CD8-positive, alpha-beta memory T cell (primary cell): ENCODE data around the gene SETD7. TPM values are rescaled to one million over a fixed set of nuclear protein-coding genes. Genes with fewer than 3 reads are reported as not detected.

Experiments used
- CTCF ChIA-PET: fragments of 350-600 bp; sonication (Branson Sonifier 250); formaldehyde crosslinking; loops from one replicate; lab custom pipeline; 2021; ENCODE audit warnings: antibody characterized with exemption; lab: Charles Lee
- POLR2A ChIA-PET: fragments of 350-600 bp; sonication (Branson Sonifier 250); formaldehyde crosslinking; loops from one replicate; lab custom pipeline; 2021; ENCODE audit warnings: antibody characterized with exemption; lab: Charles Lee
- DNase-seq, 5 donors: peaks; one replicate each; pipeline versions ENCODE4 v3.0.0 to v3.0.0-alpha.2; 2020 to 2022; ENCODE audit warnings: mixed read lengths in 1 of 5
- H3K27ac ChIP-seq: one replicate; pipeline ENCODE4 v1.7.0; 2013; ENCODE audit warnings: low read depth, mild to moderate bottlenecking, low read length, moderate library complexity
- H3K27me3 ChIP-seq: 2 replicates; pipeline ENCODE4 v1.7.0; 2013; ENCODE audit warnings: low read length, mild to moderate bottlenecking; ENCODE audit not compliant: insufficient read depth, poor library complexity, severe bottlenecking
- H3K36me3 ChIP-seq: 2 replicates; pipeline ENCODE4 v1.7.0; 2013; ENCODE audit warnings: mild to moderate bottlenecking, low read length, moderate library complexity; ENCODE audit not compliant: insufficient read depth
- H3K4me1 ChIP-seq: 2 replicates; pipeline ENCODE4 v1.7.0; 2013; ENCODE audit warnings: mild to moderate bottlenecking, low read length, moderate library complexity; ENCODE audit not compliant: insufficient read depth
- H3K4me3 ChIP-seq: 2 replicates; pipeline ENCODE4 v1.7.0; 2013; ENCODE audit warnings: mild to moderate bottlenecking, low read length
- H3K9me3 ChIP-seq: 2 replicates; pipeline ENCODE4 v1.7.0; 2013; ENCODE audit warnings: mild to moderate bottlenecking, low read length
- H3K27ac Mint-ChIP-seq, 8 donors: one replicate each; pipeline ENCODE4 v1.8.0; 2020 to 2021; ENCODE audit warnings: mixed read lengths in 8 of 8, mild to moderate bottlenecking in 6 of 8, inconsistent platforms in 3 of 8, moderate library complexity in 3 of 8
- H3K27me3 Mint-ChIP-seq, 2 donors: one replicate each; pipeline ENCODE4 v1.8.0; 2020 to 2021; ENCODE audit warnings: mixed read lengths in 2 of 2, mild to moderate bottlenecking in 1 of 2, moderate library complexity in 1 of 2
- H3K36me3 Mint-ChIP-seq, 3 donors: one replicate each; pipeline ENCODE4 v1.8.0; 2020 to 2021; ENCODE audit warnings: mixed read lengths in 3 of 3, inconsistent platforms in 1 of 3, mild to moderate bottlenecking in 1 of 3
- H3K4me1 Mint-ChIP-seq, 3 donors: one replicate each; pipeline ENCODE4 v1.8.0; 2020 to 2021; ENCODE audit warnings: mixed read lengths in 3 of 3, inconsistent platforms in 1 of 3, mild to moderate bottlenecking in 1 of 3
- H3K4me3 Mint-ChIP-seq, 7 donors: one replicate each; pipeline ENCODE4 v1.8.0; 2020 to 2021; ENCODE audit warnings: mixed read lengths in 7 of 7, mild to moderate bottlenecking in 6 of 7, moderate library complexity in 4 of 7, inconsistent platforms in 2 of 7
- H3K9me3 Mint-ChIP-seq, 5 donors: one replicate each; pipeline ENCODE4 v1.8.0; 2020 to 2022; ENCODE audit warnings: mixed read lengths in 5 of 5, mild to moderate bottlenecking in 3 of 5, moderate library complexity in 2 of 5, inconsistent platforms in 1 of 5
- polyA plus RNA-seq: library from polyadenylated mRNA; unstranded; fragments of 300-500 nt; fragmentation: Illumina TruSeq; gene quantifications from one replicate; pipeline ENCODE4 v1.2.3, GENCODE V29; 2021
- total RNA-seq, 2 experiments: library from RNA; stranded (reverse); gene quantifications; one replicate each; pipeline ENCODE4 v1.2.3, GENCODE V29; 2021

SETD7 gene
- total and polyA plus RNA-seq, 3 experiments from 2014 or later, result 2.0 to 17.0 (median 15.2) TPM

DNA sequence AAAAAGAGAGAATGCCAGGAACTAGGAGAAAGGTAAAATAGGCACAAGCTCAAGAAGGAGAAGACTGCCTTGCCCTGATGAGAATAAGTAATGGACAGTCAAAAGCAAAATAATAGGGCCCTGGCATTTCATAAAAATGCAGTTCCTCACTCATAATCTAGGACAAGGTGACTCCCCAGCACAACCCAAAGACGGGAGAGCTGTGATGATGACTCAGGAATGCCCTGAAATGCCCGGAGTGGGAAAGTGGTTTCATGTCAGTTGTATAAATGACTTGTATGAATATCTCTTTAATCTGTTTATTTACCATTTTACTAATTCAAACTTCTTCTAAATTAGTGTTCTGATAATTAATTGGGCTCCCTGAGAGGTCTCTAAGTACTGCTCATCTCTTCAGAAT is 28.8 kb upstream of the SETD7 start:
- Histone ChIP-seq H3K9me3 (no peaks in the 10 kb centered on the region), H3K36me3 (no peaks in the 10 kb centered on the region), H3K4me1 (no peaks in the 10 kb centered on the region), H3K27me3 (peaks cover 5% of the 10 kb centered on the region), H3K4me3 (no peak overlapping the region), H3K27ac (no peak overlapping the region)
- Mint-ChIP-seq H3K4me1 (no peaks in the 10 kb centered on the region), H3K27ac (no peak overlapping the region), H3K27me3 (peaks cover 14 to 31% of the 10 kb centered on the region in 2 donors), H3K36me3 (peaks cover 0 to 3% (median 0%) of the 10 kb centered on the region in 3 donors), H3K9me3 (no peaks in the 10 kb centered on the region), H3K4me3 (no peak overlapping the region)
- no peak for DNase-seq
- CTCF ChIA-PET, result interaction anchor here (1.3 kb wide), 1 partner anchor 28 kb away, joined by 3 read pairs; no protein-coding TSS in a partner anchor
- POLR2A ChIA-PET, result no interaction called here

GRCh38 chr4:139584013-139584412 is 28.0 kb upstream of the SETD7 start:
- Mint-ChIP-seq H3K36me3 (peaks cover 0 to 3% (median 0%) of the 10 kb centered on the region in 3 donors), H3K4me1 (no peaks in the 10 kb centered on the region), H3K4me3 (no peak overlapping the region), H3K9me3 (no peaks in the 10 kb centered on the region), H3K27me3 (peaks cover 14 to 33% of the 10 kb centered on the region in 2 donors), H3K27ac (no peak overlapping the region)
- H3K4me3 ChIP-seq, result no peak overlapping the region
- H3K9me3 ChIP-seq, result no peaks in the 10 kb centered on the region
- ChIA-PET POLR2A (no interaction called here), CTCF (interaction anchor here (1.2 to 1.3 kb wide), 2 partner anchors 9 to 28 kb away, joined by 3 read pairs; no protein-coding TSS in a partner anchor)
- H3K36me3 ChIP-seq, result no peaks in the 10 kb centered on the region
- no peaks in the 10 kb centered on the region for H3K4me1 ChIP-seq
- no peak overlapping the region for H3K27ac ChIP-seq
- peaks cover 5% of the 10 kb centered on the region for H3K27me3 ChIP-seq
- DNase-seq, result no peak

- Histone ChIP-seq H3K27me3 (peaks cover 5% of the 10 kb centered on the region), H3K4me1 (no peaks in the 10 kb centered on the region), H3K27ac (no peak overlapping the region), H3K36me3 (no peaks in the 10 kb centered on the region), H3K9me3 (no peaks in the 10 kb centered on the region), H3K4me3 (no peak overlapping the region)
- Mint-ChIP-seq H3K27me3 (peaks cover 14 to 33% of the 10 kb centered on the region in 2 donors), H3K4me1 (no peaks in the 10 kb centered on the region), H3K36me3 (peaks cover 0 to 3% (median 0%) of the 10 kb centered on the region in 3 donors), H3K4me3 (no peak overlapping the region), H3K9me3 (no peaks in the 10 kb centered on the region), H3K27ac (no peak overlapping the region)
- ChIA-PET CTCF (no interaction called here), POLR2A (no interaction called here)
- DNase-seq, result no peak
These were observed 26.0 kb upstream of the SETD7 start for GRCh38 chr4:139582044-139582443.

- peaks cover 5% of the 10 kb centered on the region for H3K27me3 ChIP-seq
- no peaks in the 10 kb centered on the region for H3K9me3 ChIP-seq
- no peaks in the 10 kb centered on the region for H3K4me1 Mint-ChIP-seq
- ChIA-PET CTCF (interaction anchor here (1.4 kb wide), 1 partner anchor 22 kb away, joined by 3 read pairs; no protein-coding TSS in a partner anchor), POLR2A (no interaction called here)
- H3K27ac Mint-ChIP-seq, result peak overlapping the region in 1 of 8 donors; percentile 78
- H3K9me3 Mint-ChIP-seq, result no peaks in the 10 kb centered on the region
- H3K4me3 Mint-ChIP-seq, result no peak overlapping the region
- DNase-seq, result no peak
- H3K36me3 Mint-ChIP-seq, result peaks cover 0 to 3% (median 0%) of the 10 kb centered on the region in 3 donors
- no peaks in the 10 kb centered on the region for H3K36me3 ChIP-seq
- peaks cover 14 to 33% of the 10 kb centered on the region in 2 donors for H3K27me3 Mint-ChIP-seq
- H3K4me1 ChIP-seq, result no peaks in the 10 kb centered on the region
- H3K27ac ChIP-seq, result no peak overlapping the region
- no peak overlapping the region for H3K4me3 ChIP-seq
These were observed 25.1 kb upstream of the SETD7 start for GRCh38 chr4:139581096-139581495.

DNA sequence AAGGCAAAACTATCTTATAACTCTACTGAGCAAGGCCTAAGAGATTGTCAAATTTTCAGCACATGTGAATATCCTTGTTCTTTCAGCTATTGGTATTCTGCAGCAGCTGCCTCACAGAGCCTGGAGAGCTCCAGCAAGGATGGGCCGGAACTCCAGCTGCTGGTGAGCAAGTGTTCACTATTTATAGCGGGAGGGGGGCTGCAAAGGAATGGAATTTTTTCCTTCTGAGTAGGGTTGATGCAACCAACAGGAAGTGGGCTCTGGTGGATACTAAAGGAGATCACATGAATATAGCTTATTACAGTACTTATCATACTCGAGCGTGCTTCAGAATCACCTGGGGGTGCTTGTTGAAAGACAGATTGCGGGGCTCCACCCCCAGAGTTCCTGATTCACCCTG is 20.2 kb upstream of the SETD7 start:
- H3K27ac ChIP-seq, result no peak overlapping the region
- Mint-ChIP-seq H3K4me3 (no peak overlapping the region), H3K36me3 (peaks cover 0 to 3% (median 0%) of the 10 kb centered on the region in 3 donors), H3K9me3 (no peaks in the 10 kb centered on the region), H3K27ac (no peak overlapping the region), H3K4me1 (no peaks in the 10 kb centered on the region), H3K27me3 (peaks cover 6 to 14% of the 10 kb centered on the region in 2 donors)
- H3K36me3 ChIP-seq, result no peaks in the 10 kb centered on the region
- no peak overlapping the region for H3K4me3 ChIP-seq
- H3K27me3 ChIP-seq, result peaks cover 5% of the 10 kb centered on the region
- no peaks in the 10 kb centered on the region for H3K9me3 ChIP-seq
- no peaks in the 10 kb centered on the region for H3K4me1 ChIP-seq
- ChIA-PET CTCF (no interaction called here), POLR2A (no interaction called here)
- no peak for DNase-seq

DNA sequence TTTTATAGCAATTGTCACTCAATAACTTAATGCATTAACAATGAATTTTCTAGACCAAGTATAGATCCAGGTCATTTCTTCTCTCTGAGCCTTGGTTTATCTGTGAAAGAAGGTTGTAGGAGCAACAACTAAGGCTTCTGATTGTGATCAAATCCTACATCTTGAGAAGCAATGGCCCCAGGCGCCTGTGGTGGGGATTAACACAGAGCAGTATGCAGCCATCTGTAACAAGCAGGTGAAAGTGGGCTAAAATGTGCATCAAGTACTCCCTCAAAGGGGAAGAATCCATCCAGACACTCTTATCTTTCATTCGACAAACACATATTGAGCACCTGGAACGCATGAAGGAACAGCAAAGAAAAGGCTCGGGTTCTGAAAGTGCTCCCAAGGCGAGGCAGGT is 19.1 kb upstream of the SETD7 start:
- Histone ChIP-seq H3K9me3 (no peaks in the 10 kb centered on the region), H3K4me1 (no peaks in the 10 kb centered on the region), H3K27me3 (no peaks in the 10 kb centered on the region), H3K36me3 (no peaks in the 10 kb centered on the region), H3K27ac (no peak overlapping the region), H3K4me3 (no peak overlapping the region)
- no peak for DNase-seq
- POLR2A ChIA-PET, result no interaction called here
- Mint-ChIP-seq H3K36me3 (no peaks in the 10 kb centered on the region), H3K9me3 (no peaks in the 10 kb centered on the region), H3K4me3 (no peak overlapping the region), H3K27me3 (peaks cover 0 to 4% of the 10 kb centered on the region in 2 donors), H3K4me1 (no peaks in the 10 kb centered on the region), H3K27ac (no peak overlapping the region)
- CTCF ChIA-PET, result no interaction called here

DNA sequence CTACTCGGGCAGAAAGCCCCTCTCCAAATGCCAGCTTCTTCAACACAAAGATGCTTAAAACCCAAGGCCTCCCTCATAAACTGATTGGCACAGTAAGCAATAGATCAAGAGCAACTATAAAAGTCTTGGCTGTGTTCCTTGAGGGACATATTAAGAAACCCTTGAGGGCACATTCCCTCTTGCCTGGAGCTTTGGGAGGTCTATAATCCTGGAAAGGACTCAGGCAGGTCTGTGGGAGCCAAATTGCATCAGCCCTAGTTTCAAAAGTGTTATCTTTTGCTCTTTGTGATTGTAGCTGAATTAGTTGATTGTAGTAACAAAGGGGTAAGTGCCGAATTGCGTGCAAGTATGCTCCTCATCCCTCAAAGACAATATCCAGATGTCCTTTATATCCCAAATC is 18.6 kb upstream of the SETD7 start:
- Histone ChIP-seq H3K4me3 (no peak overlapping the region), H3K36me3 (no peaks in the 10 kb centered on the region), H3K9me3 (no peaks in the 10 kb centered on the region), H3K27me3 (no peaks in the 10 kb centered on the region), H3K4me1 (no peaks in the 10 kb centered on the region), H3K27ac (no peak overlapping the region)
- ChIA-PET CTCF (no interaction called here), POLR2A (no interaction called here)
- H3K27me3 Mint-ChIP-seq, result peaks cover 0 to 4% of the 10 kb centered on the region in 2 donors
- H3K9me3 Mint-ChIP-seq, result no peaks in the 10 kb centered on the region
- no peak overlapping the region for H3K27ac Mint-ChIP-seq
- no peak for DNase-seq
- no peak overlapping the region for H3K4me3 Mint-ChIP-seq
- no peaks in the 10 kb centered on the region for H3K36me3 Mint-ChIP-seq
- H3K4me1 Mint-ChIP-seq, result no peaks in the 10 kb centered on the region

- DNase-seq, result no peak
- Histone ChIP-seq H3K9me3 (no peaks in the 10 kb centered on the region), H3K4me1 (no peaks in the 10 kb centered on the region), H3K4me3 (no peak overlapping the region), H3K27ac (no peak overlapping the region), H3K27me3 (no peaks in the 10 kb centered on the region), H3K36me3 (no peaks in the 10 kb centered on the region)
- no peaks in the 10 kb centered on the region for H3K4me1 Mint-ChIP-seq
- H3K4me3 Mint-ChIP-seq, result no peak overlapping the region
- ChIA-PET POLR2A (no interaction called here), CTCF (no interaction called here)
- H3K27me3 Mint-ChIP-seq, result peaks cover 0 to 9% of the 10 kb centered on the region in 2 donors
- H3K9me3 Mint-ChIP-seq, result no peaks in the 10 kb centered on the region
- no peaks in the 10 kb centered on the region for H3K36me3 Mint-ChIP-seq
- H3K27ac Mint-ChIP-seq, result no peak overlapping the region
These were observed 12.4 kb upstream of the SETD7 start for GRCh38 chr4:139568206-139568955.
